ENCODE data around the gene CHRNB2. TPM values are rescaled to one million over a fixed set of nuclear protein-coding genes. Genes with fewer than 3 reads are reported as not detected.

The CHRNB2 gene
- total RNA-seq, 1 donor from 2014 or later, result 44.9 TPM

DNA sequence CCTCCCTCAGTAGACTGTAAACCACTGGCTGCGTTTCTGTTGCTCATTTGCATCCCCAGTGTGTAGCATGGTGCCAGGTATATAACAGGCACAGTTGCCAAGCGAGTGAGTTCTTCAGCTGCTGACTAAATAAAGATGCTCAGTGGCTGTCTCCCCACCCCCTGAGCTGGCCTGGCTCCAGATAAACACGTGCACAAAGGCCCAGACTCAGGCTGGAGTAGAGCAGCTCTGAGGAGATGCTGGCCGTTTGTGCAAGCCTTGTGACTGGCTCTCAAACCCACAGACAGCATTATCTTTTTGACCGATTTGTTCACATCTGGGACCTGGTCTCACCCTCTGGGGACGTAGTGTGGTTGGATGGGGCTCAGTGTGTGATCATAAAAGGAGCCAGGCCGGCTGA is 7.1 kb downstream of the CHRNB2 start:
- peaks cover 20% of the 10 kb centered on the region for H3K9me3 Mint-ChIP-seq (ENCODE audit: unreplicated experiment)
- no peak for DNase-seq
- TF ChIP-seq, protein P1, sequence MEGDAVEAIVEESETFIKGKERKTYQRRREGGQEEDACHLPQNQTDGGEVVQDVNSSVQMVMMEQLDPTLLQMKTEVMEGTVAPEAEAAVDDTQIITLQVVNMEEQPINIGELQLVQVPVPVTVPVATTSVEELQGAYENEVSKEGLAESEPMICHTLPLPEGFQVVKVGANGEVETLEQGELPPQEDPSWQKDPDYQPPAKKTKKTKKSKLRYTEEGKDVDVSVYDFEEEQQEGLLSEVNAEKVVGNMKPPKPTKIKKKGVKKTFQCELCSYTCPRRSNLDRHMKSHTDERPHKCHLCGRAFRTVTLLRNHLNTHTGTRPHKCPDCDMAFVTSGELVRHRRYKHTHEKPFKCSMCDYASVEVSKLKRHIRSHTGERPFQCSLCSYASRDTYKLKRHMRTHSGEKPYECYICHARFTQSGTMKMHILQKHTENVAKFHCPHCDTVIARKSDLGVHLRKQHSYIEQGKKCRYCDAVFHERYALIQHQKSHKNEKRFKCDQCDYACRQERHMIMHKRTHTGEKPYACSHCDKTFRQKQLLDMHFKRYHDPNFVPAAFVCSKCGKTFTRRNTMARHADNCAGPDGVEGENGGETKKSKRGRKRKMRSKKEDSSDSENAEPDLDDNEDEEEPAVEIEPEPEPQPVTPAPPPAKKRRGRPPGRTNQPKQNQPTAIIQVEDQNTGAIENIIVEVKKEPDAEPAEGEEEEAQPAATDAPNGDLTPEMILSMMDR (IDR thresholded peaks at IDR 0.05; ENCODE audit: partially characterized antibody, unreplicated experiment), result no peak
- H3K27ac Mint-ChIP-seq (ENCODE audit: unreplicated experiment), result peak overlapping the region; percentile 2
- H3K4me1 Mint-ChIP-seq (ENCODE audit: low read depth, unreplicated experiment), result peaks cover 42% of the 10 kb centered on the region
- peaks cover 13% of the 10 kb centered on the region for H3K27me3 Mint-ChIP-seq (ENCODE audit: unreplicated experiment)
- peaks cover 16% of the 10 kb centered on the region for H3K36me3 Mint-ChIP-seq (ENCODE audit: unreplicated experiment)
- H3K4me3 Mint-ChIP-seq (ENCODE audit: unreplicated experiment), result peak overlapping the region; percentile 16

DNA sequence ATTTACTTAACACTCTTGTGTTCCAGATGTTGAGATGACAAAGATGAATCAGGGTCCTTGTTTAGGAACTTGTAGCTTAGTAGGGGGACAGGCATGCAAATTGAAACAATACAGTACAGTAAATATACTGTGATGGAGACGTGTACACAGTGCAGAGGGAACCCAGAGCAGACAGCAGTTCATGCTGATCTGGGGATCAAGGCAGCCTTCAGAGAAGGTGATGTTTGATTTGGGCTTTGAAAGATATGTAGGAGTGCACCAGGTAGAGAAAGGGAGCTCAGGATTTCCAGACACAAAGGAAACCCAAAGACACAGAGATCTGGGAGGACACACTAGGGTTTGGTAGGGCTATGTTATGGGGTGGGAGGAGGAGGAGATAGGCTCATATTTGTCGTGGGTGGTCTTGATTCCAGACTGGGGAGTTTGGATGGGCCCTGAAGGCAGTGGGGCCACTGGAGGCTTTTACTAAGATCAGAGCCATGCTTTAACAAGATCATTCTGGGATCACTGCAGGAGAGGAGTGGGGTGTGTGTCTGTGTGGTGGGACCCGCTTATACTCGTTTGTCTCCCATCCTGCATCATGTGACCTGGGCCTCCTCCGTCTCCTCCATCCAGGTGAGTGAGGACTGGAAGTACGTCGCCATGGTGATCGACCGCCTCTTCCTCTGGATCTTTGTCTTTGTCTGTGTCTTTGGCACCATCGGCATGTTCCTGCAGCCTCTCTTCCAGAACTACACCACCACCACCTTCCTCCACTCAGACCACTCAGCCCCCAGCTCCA is 7.8 kb downstream of the CHRNB2 start:
- peaks cover 20% of the 10 kb centered on the region for H3K9me3 Mint-ChIP-seq (ENCODE audit: unreplicated experiment)
- peak overlapping the region; percentile 24 for H3K4me3 Mint-ChIP-seq (ENCODE audit: unreplicated experiment)
- H3K27ac Mint-ChIP-seq (ENCODE audit: unreplicated experiment), result peak overlapping the region; percentile 56
- TF ChIP-seq, protein P1 (IDR thresholded peaks at IDR 0.05; ENCODE audit: partially characterized antibody, unreplicated experiment), result no peak
- H3K4me1 Mint-ChIP-seq (ENCODE audit: low read depth, unreplicated experiment), result peaks cover 42% of the 10 kb centered on the region
- no peak for DNase-seq
- peaks cover 16% of the 10 kb centered on the region for H3K36me3 Mint-ChIP-seq (ENCODE audit: unreplicated experiment)
- peaks cover 13% of the 10 kb centered on the region for H3K27me3 Mint-ChIP-seq (ENCODE audit: unreplicated experiment)

DNA sequence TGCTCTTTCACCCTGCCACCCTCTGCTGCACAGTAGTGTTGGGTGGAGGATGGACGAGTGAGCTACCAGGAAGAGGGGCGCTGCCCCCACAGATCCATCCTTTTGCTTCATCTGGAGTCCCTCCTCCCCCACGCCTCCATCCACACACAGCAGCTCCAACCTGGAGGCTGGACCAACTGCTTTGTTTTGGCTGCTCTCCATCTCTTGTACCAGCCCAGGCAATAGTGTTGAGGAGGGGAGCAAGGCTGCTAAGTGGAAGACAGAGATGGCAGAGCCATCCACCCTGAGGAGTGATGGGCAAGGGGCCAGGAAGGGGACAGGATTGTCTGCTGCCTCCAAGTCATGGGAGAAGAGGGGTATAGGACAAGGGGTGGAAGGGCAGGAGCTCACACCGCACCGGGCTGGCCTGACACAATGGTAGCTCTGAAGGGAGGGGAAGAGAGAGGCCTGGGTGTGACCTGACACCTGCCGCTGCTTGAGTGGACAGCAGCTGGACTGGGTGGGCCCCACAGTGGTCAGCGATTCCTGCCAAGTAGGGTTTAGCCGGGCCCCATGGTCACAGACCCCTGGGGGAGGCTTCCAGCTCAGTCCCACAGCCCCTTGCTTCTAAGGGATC is 8.5 kb downstream of the CHRNB2 start:
- no peak for DNase-seq
- TF ChIP-seq, protein P1 (IDR thresholded peaks at IDR 0.05; ENCODE audit: partially characterized antibody, unreplicated experiment), result no peak
- peaks cover 21% of the 10 kb centered on the region for H3K9me3 Mint-ChIP-seq (ENCODE audit: unreplicated experiment)
- H3K36me3 Mint-ChIP-seq (ENCODE audit: unreplicated experiment), result peaks cover 11% of the 10 kb centered on the region
- H3K27me3 Mint-ChIP-seq (ENCODE audit: unreplicated experiment), result peaks cover 12% of the 10 kb centered on the region
- peaks cover 42% of the 10 kb centered on the region for H3K4me1 Mint-ChIP-seq (ENCODE audit: low read depth, unreplicated experiment)
- H3K4me3 Mint-ChIP-seq (ENCODE audit: unreplicated experiment), result no peak overlapping the region
- H3K27ac Mint-ChIP-seq (ENCODE audit: unreplicated experiment), result peak overlapping the region; percentile 56

DNA sequence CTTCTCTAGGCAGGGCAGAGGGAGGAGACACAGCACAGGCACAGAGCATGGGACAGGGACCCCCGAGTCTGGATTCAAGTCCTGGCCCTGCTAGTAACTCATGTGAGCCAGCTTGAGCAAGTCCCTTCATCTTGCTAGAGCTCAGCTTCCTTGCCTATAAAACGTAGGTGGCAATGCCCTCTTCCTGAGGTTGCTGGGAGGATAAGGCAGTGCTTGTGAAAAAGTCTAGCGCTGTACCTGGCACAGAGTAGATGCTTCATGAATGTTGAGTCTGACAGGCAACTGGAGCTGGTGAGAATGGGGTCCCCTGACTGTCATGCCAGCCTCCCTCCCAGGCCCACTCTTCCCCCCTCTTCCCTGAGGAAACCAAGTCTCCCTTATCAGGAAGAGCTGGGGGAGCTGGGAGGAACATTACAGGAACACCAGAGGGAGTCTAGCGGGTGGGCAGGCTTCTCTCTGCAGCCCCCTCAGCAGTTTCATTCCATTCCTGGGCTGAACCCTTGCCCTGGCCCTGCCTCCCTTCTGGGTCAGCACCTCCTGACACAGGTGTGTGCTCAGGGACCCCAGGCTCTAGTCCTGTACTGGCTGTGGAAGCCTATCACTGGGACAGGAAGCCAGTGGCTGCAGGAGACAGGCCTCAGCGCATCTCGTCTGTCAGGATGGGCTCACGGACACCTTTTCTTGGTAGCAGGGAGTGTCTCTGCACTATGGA is 9.9 kb downstream of the CHRNB2 start:
- H3K9me3 Mint-ChIP-seq (ENCODE audit: unreplicated experiment), result peaks cover 19% of the 10 kb centered on the region
- no peak for DNase-seq
- peaks cover 5% of the 10 kb centered on the region for H3K36me3 Mint-ChIP-seq (ENCODE audit: unreplicated experiment)
- H3K4me3 Mint-ChIP-seq (ENCODE audit: unreplicated experiment), result no peak overlapping the region
- TF ChIP-seq, protein P1 (IDR thresholded peaks at IDR 0.05; ENCODE audit: partially characterized antibody, unreplicated experiment), result no peak
- H3K27ac Mint-ChIP-seq (ENCODE audit: unreplicated experiment), result no peak overlapping the region
- peaks cover 36% of the 10 kb centered on the region for H3K4me1 Mint-ChIP-seq (ENCODE audit: low read depth, unreplicated experiment)
- H3K27me3 Mint-ChIP-seq (ENCODE audit: unreplicated experiment), result peaks cover 14% of the 10 kb centered on the region
